ENCODE results near the gene PRTG. TPM values are rescaled to one million over a fixed set of nuclear protein-coding genes. Genes with fewer than 3 reads are reported as not detected.

PRTG gene
- total and polyA plus RNA-seq, 12 donors: 0.40 to 4.3 (median 2.8) TPM

- Histone ChIP-seq H3K27me3 (no peaks in the 10 kb centered on the region), H3K4me1 (replicated peaks in 1 of 2) (no peaks in the 10 kb centered on the region), H3K4me3 (no peak overlapping the region), H3K9me3 (replicated peaks in 1 of 3) (no peaks in the 10 kb centered on the region), H3K27ac (no peak overlapping the region), H3K36me3 (replicated peaks in 1 of 2) (no peaks in the 10 kb centered on the region)
- DNase-seq: no peak
- WGBS, 4 donors: 69 to 97% (median 86%) methylated on average over 2 of the region's 2 CpGs
- TF ChIP-seq POLR2A (IDR thresholded peaks at IDR 0.05): no peak
- TF ChIP-seq CTCF (IDR thresholded peaks at IDR 0.05): no peak
- intact Hi-C loops (cut with DNase I): no loop called here
These were observed 168.9 kb downstream of the PRTG start for GRCh38 chr15:55574096-55574495.

- Histone ChIP-seq H3K27me3 (no peaks in the 10 kb centered on the region), H3K9me3 (replicated peaks in 1 of 3) (no peaks in the 10 kb centered on the region), H3K36me3 (replicated peaks in 1 of 2) (no peaks in the 10 kb centered on the region), H3K27ac (no peak overlapping the region), H3K4me1 (replicated peaks in 1 of 2) (no peaks in the 10 kb centered on the region), H3K4me3 (no peak overlapping the region)
- TF ChIP-seq CTCF (IDR thresholded peaks at IDR 0.05) (no peak), POLR2A (IDR thresholded peaks at IDR 0.05) (no peak)
- DNase-seq: no peak
- intact Hi-C loops (cut with DNase I): no loop called here
These were observed 169.7 kb downstream of the PRTG start for GRCh38 chr15:55573224-55573623.

DNA sequence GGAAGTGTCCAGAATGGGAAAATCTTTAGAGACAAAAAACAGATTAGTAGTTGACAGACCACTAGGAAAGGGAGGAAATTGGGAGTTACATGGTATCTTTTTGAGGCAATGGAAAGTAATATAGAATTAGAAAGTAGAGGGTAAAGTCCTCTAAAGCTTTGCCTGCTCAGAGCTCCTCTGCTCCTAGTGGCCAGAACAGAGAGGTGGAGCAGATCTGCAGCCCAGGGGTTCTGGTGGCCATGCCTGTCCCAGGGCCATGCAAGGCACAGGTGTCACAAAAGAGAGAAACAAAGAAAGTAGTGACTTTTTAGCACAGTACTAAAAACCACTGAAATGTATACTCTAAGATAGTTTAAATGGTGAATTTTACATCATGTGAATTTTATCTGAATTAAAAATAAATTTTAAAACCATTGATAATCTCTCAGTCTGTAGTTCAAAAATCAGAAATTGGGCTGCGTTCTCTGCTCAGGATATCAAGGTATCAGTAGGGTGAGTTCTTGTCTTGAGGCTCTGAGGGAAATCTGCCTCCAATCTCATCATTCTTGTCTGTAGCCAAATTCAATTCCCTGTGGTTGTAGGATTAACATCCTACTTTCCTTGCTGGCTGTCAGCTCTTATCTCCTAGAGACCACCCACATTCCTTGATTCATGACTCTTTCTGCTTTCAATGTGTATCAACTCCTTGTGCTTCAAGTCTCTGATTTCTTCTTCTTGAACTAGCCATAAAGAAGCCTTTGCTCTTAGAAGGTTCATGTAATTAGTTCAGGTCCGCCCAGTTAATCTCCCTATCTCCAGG, 178.4 kb downstream of the PRTG start:
- H3K27me3 ChIP-seq: no peaks in the 10 kb centered on the region
- no peaks in the 10 kb centered on the region for H3K9me3 ChIP-seq (replicated peaks in 1 of 3)
- H3K4me1 ChIP-seq (replicated peaks in 1 of 2): no peaks in the 10 kb centered on the region
- 94 to 100% (median 99%) methylated on average over 2 of the region's 2 CpGs for WGBS, 4 donors
- no peak overlapping the region for H3K27ac ChIP-seq
- DNase-seq: no peak
- intact Hi-C loops (cut with DNase I): no loop called here
- TF ChIP-seq POLR2A (IDR thresholded peaks at IDR 0.05): no peak
- no peak for TF ChIP-seq CTCF (IDR thresholded peaks at IDR 0.05)
- no peaks in the 10 kb centered on the region for H3K36me3 ChIP-seq (replicated peaks in 1 of 2)
- H3K4me3 ChIP-seq: no peak overlapping the region

DNA sequence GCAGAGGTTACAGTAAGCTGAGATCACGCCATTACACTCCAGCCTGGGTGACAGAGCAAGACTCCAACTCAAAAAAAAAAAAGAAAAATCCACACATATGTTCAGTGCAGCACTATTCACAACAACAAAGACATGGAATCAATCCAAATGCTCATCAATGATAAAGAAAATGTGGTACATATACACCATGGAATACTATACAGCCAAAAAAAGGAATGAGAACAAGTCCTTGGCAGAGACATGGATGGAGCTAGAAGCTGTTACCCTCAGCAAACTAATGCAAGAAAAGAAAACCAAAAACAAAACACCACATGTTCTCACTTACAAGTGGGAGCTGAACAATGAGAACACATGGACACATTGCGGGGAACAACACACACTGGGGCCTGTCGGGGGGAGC, 180.4 kb downstream of the PRTG start:
- no peak for DNase-seq
- H3K36me3 ChIP-seq (replicated peaks in 1 of 2): no peaks in the 10 kb centered on the region
- no peak overlapping the region for H3K4me3 ChIP-seq
- no peak overlapping the region for H3K27ac ChIP-seq
- no peaks in the 10 kb centered on the region for H3K9me3 ChIP-seq (replicated peaks in 1 of 3)
- intact Hi-C loops (cut with DNase I): no loop called here
- WGBS, 4 donors: 73 to 99% (median 85%) methylated on average over 3 of the region's 3 CpGs
- H3K27me3 ChIP-seq: no peaks in the 10 kb centered on the region
- TF ChIP-seq POLR2A (IDR thresholded peaks at IDR 0.05) (no peak), CTCF (IDR thresholded peaks at IDR 0.05) (no peak)
- H3K4me1 ChIP-seq (replicated peaks in 1 of 2): no peaks in the 10 kb centered on the region

Small RNA genes within 50 kb of the gene (small RNA-seq; reads per million reads assigned to genes)
- gene AC009997.1: 0 reads per million in 2 donors

Other genes with a start within 250 kb of the PRTG start
- gene DNAAF4, start 234.9 kb downstream of the PRTG start, total RNA-seq: 1 to 10 TPM in 7 of 9 donors, under 1 TPM in 1, not detected in 1; 0.63 to 3.3 (median 1.8) TPM
- gene DNAAF4, start 234.9 kb downstream of the PRTG start, polyA plus RNA-seq: 1 to 10 TPM; 3.7 to 6.4 (median 4.3) TPM
- gene PYGO1, start 154.8 kb downstream of the PRTG start, total RNA-seq: 10 to 100 TPM in 2 of 9 donors, 1 to 10 TPM in 7; 4.4 to 12.4 (median 8.4) TPM
- gene PYGO1, start 154.8 kb downstream of the PRTG start, polyA plus RNA-seq: 1 to 10 TPM; 1.6 to 8.1 (median 1.8) TPM

All from adrenal gland (tissue), 12 donors.